OCI-LY1 (cell line): ENCODE data around the gene CREB5.

Source experiments
- H2AFZ ChIP-seq: fragments of 200-600 bp; sonication (generic), shearing (Covaris generic); 2 replicates; pipeline ENCODE4 v1.6.0; 2014; ENCODE audit warnings: antibody characterized with exemption, mild to moderate bottlenecking, low read length
- H3F3A ChIP-seq: fragments of 200-600 bp; sonication (generic), shearing (Covaris generic); 2 replicates; pipeline ENCODE4 v1.6.0; 2014; ENCODE audit warnings: mild to moderate bottlenecking, antibody characterized with exemption, low read length, moderate library complexity; ENCODE audit not compliant: insufficient read depth
- H3K27ac ChIP-seq: fragments of 200-600 bp; sonication (generic); 2 replicates; pipeline ENCODE4 v1.5.1; 2014; ENCODE audit warnings: low read length, mixed run types, mild to moderate bottlenecking, low read depth; ENCODE audit not compliant: poor library complexity, severe bottlenecking
- H3K27me3 ChIP-seq: fragments of 200-600 bp; sonication (generic); 2 replicates; pipeline ENCODE4 v1.6.0; 2014; ENCODE audit warnings: antibody characterized with exemption, mild to moderate bottlenecking, low read length, moderate library complexity; ENCODE audit not compliant: insufficient read depth
- H3K36me3 ChIP-seq: fragments of 200-600 bp; sonication (generic); 2 replicates; pipeline ENCODE4 v1.6.1; 2014; ENCODE audit warnings: mild to moderate bottlenecking, antibody characterized with exemption, low read length, moderate library complexity, mixed read lengths; ENCODE audit not compliant: insufficient read depth
- H3K4me1 ChIP-seq: fragments of 200-600 bp; sonication (generic); 2 replicates; pipeline ENCODE4 v1.5.1; 2014; ENCODE audit warnings: mild to moderate bottlenecking, low read length, moderate library complexity; ENCODE audit not compliant: insufficient read depth, severe bottlenecking
- H3K4me2 ChIP-seq: fragments of 200-600 bp; sonication (generic), shearing (Covaris generic); 2 replicates; pipeline ENCODE4 v1.6.1; 2014; ENCODE audit warnings: low read length
- H3K4me3 ChIP-seq: fragments of 200-600 bp; sonication (generic); 2 replicates; pipeline ENCODE4 v1.5.1; 2014; ENCODE audit warnings: low read length, low read depth, mild to moderate bottlenecking, mixed read lengths; ENCODE audit not compliant: poor library complexity, severe bottlenecking
- H3K79me2 ChIP-seq: fragments of 200-600 bp; shearing (Covaris generic); 2 replicates; pipeline ENCODE4 v1.6.1; 2016; ENCODE audit warnings: mixed run types, low read length, mixed read lengths; ENCODE audit not compliant: insufficient read depth
- H3K9ac ChIP-seq: fragments of 200-600 bp; sonication (generic), shearing (Covaris generic); 2 replicates; pipeline ENCODE4 v1.6.1; 2014; ENCODE audit warnings: mild to moderate bottlenecking, low read length, mixed read lengths
- H3K9me2 ChIP-seq: fragments of 200-600 bp; sonication (generic), shearing (Covaris generic); 2 replicates; pipeline ENCODE4 v1.6.1; 2014; ENCODE audit warnings: low read depth, mild to moderate bottlenecking, low read length, mixed read lengths
- H3K9me3 ChIP-seq: fragments of 200-600 bp; shearing (Covaris generic); 2 replicates; pipeline ENCODE4 v1.6.1; 2014; ENCODE audit warnings: low read length, mixed read lengths
- H4K20me1 ChIP-seq: fragments of 200-600 bp; sonication (generic), shearing (Covaris generic); 2 replicates; pipeline ENCODE4 v1.6.0; 2016; ENCODE audit warnings: mild to moderate bottlenecking, low read length; ENCODE audit not compliant: insufficient read depth
- EZH2 ChIP-seq: fragments of 200-600 bp; sonication (generic), shearing (Covaris generic); IDR thresholded peaks from 2 replicates; pipeline ENCODE4 v1.8.0; 2017; ENCODE audit warnings: borderline replicate concordance, mixed run types, mild to moderate bottlenecking, antibody characterized with exemption, low read length, moderate library complexity, mixed read lengths
- TF ChIP-seq, protein P1 (sequence below): fragments of 200-600 bp; sonication (generic), shearing (Covaris generic); IDR thresholded peaks from 2 replicates; pipeline ENCODE4 v1.5.1; 2017; ENCODE audit warnings: mild to moderate bottlenecking, antibody characterized with exemption, low read length, moderate library complexity, mixed read lengths

The CREB5 gene, protein sequence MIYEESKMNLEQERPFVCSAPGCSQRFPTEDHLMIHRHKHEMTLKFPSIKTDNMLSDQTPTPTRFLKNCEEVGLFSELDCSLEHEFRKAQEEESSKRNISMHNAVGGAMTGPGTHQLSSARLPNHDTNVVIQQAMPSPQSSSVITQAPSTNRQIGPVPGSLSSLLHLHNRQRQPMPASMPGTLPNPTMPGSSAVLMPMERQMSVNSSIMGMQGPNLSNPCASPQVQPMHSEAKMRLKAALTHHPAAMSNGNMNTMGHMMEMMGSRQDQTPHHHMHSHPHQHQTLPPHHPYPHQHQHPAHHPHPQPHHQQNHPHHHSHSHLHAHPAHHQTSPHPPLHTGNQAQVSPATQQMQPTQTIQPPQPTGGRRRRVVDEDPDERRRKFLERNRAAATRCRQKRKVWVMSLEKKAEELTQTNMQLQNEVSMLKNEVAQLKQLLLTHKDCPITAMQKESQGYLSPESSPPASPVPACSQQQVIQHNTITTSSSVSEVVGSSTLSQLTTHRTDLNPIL

DNA sequence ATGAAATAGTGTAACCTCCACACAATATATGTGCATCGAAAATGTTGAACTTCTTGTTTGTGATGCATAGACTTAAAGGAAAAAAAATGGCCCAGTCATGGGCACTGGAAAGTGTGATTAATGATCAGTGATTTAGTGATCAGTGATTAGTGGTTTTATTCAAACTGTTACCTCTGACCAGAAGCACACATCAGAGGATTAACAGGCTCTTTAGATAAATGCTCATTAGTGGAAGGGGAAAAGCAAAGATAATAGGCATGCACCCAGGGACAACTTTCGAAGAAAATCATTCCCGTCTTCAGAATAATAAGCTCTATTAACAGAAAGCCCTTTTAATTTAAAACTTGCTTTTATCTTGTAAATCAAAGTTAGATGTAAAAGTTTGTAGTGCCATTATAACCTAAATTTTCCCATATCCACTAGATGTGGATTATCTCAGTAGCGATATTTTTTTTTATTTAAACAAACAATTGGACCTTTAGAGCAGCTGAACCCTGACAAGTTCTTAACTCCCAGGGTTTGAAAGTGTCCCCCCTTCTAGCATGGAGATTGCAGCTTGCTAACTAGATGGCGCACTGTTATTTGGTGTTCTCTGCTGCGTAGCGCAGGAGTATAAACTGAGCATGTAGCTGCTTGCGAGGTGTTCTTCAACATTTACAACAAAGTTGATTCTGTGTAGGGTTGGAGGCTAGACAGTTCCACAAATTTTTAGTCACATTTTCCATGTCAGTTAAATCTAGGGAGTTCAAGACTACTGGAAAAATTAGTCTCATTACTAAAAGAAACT is at the start of gene CREB5:
TSS of gene CREB5 (plus strand) at position 643 of the 787 bp plus-strand sequence. CDS start 397 bp downstream, outside the sequence.
- peaks cover 8% of the 10 kb centered on the region; the same call in 1 of the 2 replicates for H3K27me3 ChIP-seq
- TF ChIP-seq EZH2, result no peak
- TF ChIP-seq, protein P1, sequence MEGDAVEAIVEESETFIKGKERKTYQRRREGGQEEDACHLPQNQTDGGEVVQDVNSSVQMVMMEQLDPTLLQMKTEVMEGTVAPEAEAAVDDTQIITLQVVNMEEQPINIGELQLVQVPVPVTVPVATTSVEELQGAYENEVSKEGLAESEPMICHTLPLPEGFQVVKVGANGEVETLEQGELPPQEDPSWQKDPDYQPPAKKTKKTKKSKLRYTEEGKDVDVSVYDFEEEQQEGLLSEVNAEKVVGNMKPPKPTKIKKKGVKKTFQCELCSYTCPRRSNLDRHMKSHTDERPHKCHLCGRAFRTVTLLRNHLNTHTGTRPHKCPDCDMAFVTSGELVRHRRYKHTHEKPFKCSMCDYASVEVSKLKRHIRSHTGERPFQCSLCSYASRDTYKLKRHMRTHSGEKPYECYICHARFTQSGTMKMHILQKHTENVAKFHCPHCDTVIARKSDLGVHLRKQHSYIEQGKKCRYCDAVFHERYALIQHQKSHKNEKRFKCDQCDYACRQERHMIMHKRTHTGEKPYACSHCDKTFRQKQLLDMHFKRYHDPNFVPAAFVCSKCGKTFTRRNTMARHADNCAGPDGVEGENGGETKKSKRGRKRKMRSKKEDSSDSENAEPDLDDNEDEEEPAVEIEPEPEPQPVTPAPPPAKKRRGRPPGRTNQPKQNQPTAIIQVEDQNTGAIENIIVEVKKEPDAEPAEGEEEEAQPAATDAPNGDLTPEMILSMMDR, result peak; percentile 66
- H3K36me3 ChIP-seq, result no peaks in the 10 kb centered on the region
- no peak within 1 kb of the TSS for H3K9ac ChIP-seq
- H3K9me3 ChIP-seq, result no peaks in the 10 kb centered on the region
- H3K4me2 ChIP-seq, result no peak within 1 kb of the TSS
- no peak within 1 kb of the TSS for H3K4me3 ChIP-seq
- H3K27ac ChIP-seq, result no peak within 1 kb of the TSS
- no peaks in the 10 kb centered on the region for H3K79me2 ChIP-seq
- H3K4me1 ChIP-seq, result peaks cover 21% of the 10 kb centered on the region
- H3K9me2 ChIP-seq, result no peaks in the 10 kb centered on the region
- no peaks in the 10 kb centered on the region for H3F3A ChIP-seq
- H2AFZ ChIP-seq, result no peak within 1 kb of the TSS
- H4K20me1 ChIP-seq, result no peaks in the 10 kb centered on the region

DNA sequence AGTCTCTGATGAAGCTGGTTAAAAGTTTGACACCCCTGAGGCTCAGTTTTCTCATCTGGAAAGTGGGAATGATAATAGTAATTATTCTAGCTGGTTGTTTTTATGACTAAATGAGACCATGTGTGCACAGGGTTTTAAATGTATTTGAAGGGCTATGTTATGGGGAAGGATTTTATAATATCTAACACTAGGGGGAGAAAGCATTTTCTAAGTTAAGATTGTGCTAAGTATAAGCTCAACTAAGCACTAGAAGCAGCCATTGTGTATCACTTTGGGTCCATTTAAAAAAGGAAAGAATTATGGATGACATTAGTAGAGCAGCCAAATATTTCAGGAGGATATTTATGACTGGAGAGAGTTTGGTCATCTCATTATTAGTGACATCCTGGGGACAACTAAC is 49.5 kb upstream of the CREB5 start:
- Histone ChIP-seq H4K20me1 (no peaks in the 10 kb centered on the region), H3K27ac (no peak overlapping the region), H3F3A (no peaks in the 10 kb centered on the region), H3K4me1 (no peaks in the 10 kb centered on the region), H3K9ac (no peak overlapping the region), H3K9me3 (no peaks in the 10 kb centered on the region), H2AFZ (no peak overlapping the region), H3K36me3 (no peaks in the 10 kb centered on the region), H3K4me2 (no peak overlapping the region), H3K79me2 (no peaks in the 10 kb centered on the region), H3K4me3 (no peak overlapping the region), H3K9me2 (no peaks in the 10 kb centered on the region), H3K27me3 (peaks cover 5% of the 10 kb centered on the region; the same call in 1 of the 2 replicates)
- no peak for TF ChIP-seq EZH2
- TF ChIP-seq, protein P1, result peak; percentile 58; the same call in 1 of the 2 replicates

DNA sequence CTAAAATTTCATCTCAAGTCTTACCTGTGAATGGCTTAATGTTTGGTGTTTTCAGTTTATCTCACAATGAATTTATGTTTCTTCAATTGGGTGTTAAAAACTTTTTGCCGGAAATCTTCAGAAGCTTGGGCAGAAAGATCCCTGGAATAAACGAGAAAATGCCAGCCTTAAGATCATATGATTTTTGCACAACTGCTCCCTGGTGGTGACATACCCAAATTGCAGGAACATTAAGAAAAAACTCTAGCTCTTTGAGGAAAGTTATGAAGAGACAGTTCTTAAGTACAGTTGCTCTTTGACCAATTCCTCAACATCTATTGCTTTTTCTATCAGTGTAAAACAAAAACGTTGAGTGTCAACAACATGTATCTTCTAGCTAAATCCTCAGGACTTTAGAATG is 48.2 kb upstream of the CREB5 start:
- Histone ChIP-seq H3K27me3 (peaks cover 5% of the 10 kb centered on the region; the same call in 1 of the 2 replicates), H2AFZ (no peak overlapping the region), H3K36me3 (no peaks in the 10 kb centered on the region), H4K20me1 (no peaks in the 10 kb centered on the region), H3K9me3 (no peaks in the 10 kb centered on the region), H3K9me2 (no peaks in the 10 kb centered on the region), H3K4me3 (no peak overlapping the region), H3K4me2 (no peak overlapping the region), H3F3A (no peaks in the 10 kb centered on the region), H3K27ac (no peak overlapping the region), H3K9ac (no peak overlapping the region), H3K4me1 (no peaks in the 10 kb centered on the region), H3K79me2 (no peaks in the 10 kb centered on the region)
- TF ChIP-seq, protein P1, result peak; percentile 47
- TF ChIP-seq EZH2, result no peak
